Neural progenitor cell (in vitro differentiated cells): ENCODE measurements around the gene PANK3.

ENCODE experiments used
- CTCF ChIP-seq: fragments of 200-600 bp; sonication (generic); IDR thresholded peaks from 2 replicates; pipeline ENCODE4 v1.5.1; 2017; ENCODE audit warnings: antibody characterized with exemption, mild to moderate bottlenecking
- EZH2phosphoT487 ChIP-seq: fragments of 200-600 bp; sonication (generic); IDR thresholded peaks from 2 replicates; pipeline ENCODE4 v1.6.1; 2017; ENCODE audit warnings: antibody characterized with exemption

GRCh38 chr5:168613396-168613795 is 34.2 kb upstream of the PANK3 start:
- TF ChIP-seq CTCF (no peak), EZH2phosphoT487 (no peak)
